ENCODE measurements around the gene R3HDM2.
A peak's percentile ranks its signal among the peaks of the same experiment; 100 is the strongest.

The R3HDM2 gene

DNA sequence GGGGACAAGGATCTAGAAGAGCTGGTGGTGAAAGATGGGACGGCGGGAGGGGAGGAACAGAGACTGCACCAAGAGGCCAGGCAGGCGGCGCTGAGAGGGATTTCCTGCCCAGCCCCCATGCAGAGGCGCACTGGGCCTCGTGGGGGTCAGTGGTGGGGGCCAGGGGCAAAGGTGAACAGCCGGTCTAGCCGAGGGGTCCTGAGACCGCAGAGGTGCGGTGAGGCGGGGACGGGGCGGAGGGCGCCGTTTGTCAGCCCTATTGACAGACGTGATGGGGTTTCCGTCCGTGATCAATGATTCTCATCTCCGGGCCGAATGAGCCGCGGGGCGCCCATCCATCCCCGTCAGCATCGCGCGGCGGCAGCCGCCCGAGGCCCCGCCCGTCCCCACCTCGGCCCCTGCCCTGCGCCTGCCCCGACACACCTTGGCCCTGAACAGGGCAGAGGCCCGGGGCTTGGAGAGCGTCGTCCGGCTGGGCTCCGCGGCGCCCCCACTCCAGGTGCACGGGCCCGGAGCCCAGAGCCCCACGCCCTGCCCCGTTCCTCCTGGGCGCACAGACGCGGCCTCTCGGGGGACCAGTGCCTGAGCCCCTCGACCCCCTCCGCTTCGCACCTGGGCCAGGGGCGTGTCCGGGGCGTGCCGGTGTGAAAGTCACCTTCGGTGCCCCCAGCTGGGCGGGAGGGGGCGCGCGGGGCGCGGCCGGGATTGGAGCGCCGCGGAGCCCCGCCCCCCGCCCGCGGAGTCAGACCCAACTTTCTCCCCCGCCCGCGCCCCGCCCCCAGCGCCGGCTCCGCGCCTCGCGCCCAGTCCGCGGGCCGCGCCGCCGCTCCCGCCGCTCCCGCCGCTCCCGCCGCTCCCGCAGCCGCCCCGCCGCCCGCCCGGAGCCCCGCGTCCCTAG, 214.6 kb downstream of the R3HDM2 start, which contains the start of gene NXPH4:
TSS of gene NXPH4 (plus strand) at position 781 of the 898 bp plus-strand sequence. CDS start 176 bp downstream, outside the sequence.
- peak; percentile 38 for DNase-seq (ENCODE audit: low read depth)

GRCh38 chr12:57215668-57216013, 215.2 kb downstream of the R3HDM2 start:
- DNase-seq (ENCODE audit: low read depth) = no peak

GRCh38 chr12:57215065-57215464, 215.8 kb downstream of the R3HDM2 start:
- DNase-seq (ENCODE audit: low read depth) = no peak

GRCh38 chr12:57214398-57214781, 216.5 kb downstream of the R3HDM2 start:
- DNase-seq (ENCODE audit: low read depth) = peak; percentile 59

DNA sequence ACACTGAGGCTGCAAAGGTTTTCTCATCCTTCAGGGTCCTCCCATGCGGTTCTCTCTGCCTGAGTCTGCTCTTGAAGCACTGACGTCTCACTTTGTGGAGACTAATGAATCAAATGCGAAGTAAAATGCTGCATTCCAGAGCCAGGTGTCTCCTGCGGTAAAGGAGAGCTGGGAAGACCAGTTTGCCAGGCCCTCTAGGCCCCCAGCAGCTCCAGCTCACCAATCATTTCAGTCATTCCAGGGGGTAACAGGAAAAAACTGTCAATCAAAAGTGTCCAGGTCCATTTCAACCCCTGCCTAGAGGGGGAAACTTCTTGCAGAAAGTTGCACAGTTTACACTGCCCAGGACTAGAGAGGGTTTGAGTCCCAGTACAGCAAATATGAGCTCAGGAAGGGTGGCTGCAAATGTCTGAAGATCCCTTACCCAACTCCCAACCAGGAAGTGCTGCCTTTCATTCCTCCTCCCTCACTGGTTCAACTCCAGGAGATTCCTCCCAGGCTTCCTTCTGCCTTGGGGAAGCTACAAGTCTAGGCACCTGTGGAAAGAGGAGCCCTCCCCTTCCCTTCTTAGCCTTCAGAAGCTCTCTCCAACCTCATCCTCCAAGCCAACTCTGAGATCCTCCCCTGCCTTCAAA, 217.0 kb downstream of the R3HDM2 start:
- DNase-seq (ENCODE audit: low read depth) = no peak

DNA sequence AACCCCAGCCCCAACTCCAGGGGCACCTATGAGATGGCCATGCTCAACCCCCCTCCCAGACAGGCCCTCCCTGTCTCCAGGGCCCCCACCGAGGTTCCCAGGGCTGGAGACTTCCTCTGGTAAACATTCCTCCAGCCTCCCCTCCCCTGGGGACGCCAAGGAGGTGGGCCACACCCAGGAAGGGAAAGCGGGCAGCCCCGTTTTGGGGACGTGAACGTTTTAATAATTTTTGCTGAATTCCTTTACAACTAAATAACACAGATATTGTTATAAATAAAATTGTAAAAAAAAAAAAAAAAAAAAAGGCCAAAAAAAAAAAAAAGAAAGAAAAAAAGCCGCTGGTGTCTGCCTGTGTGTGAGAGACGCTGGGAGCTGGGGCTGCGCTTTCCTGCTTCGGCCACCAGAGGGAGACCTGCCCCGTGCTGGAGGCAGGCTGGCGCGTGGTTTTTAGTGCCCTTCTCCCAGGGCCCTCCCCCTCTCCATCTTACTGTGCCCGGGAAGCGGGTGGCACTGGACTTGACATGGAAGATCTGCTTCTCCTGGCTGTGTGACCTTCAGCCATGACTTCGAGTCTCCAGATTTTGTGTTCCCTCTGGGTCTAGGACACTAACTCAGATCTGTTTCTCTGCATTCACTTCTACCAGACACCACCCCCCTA, 217.7 kb downstream of the R3HDM2 start:
- peak; percentile 76 for DNase-seq (ENCODE audit: low read depth)

- no peak for DNase-seq (ENCODE audit: low read depth)
Measured at GRCh38 chr12:57212701-57213057, 218.2 kb downstream of the R3HDM2 start.

DNA sequence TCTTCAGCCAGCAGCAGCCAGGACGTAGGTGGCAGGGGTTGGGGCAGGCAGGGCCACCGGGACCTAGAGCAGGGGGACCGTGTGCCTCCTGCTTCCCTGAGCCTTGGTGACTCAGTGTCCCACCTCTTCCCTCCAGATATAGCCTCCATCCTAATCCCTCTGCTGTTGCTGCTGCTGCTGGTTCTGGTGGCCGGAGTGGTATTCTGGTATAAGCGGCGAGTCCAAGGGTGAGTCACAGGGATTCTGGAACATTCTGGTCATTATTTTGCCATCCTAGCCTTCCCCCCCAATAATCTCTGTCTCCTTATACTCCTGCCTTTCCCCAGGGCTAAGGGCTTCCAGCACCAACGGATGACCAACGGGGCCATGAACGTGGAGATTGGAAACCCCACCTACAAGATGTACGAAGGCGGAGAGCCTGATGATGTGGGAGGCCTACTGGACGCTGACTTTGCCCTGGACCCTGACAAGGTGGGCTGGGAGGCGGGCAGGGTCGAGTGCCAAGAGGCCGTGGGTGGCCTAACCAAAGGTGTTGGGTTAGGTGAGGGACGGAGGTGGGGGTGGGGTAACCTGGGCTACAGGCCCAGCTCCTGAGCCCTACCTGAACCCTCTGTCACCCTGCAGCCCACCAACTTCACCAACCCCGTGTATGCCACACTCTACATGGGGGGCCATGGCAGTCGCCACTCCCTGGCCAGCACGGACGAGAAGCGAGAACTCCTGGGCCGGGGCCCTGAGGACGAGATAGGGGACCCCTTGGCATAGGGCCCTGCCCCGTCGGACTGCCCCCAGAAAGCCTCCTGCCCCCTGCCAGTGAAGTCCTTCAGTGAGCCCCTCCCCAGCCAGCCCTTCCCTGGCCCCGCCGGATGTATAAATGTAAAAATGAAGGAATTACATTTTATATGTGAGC, 218.8 kb downstream of the R3HDM2 start:
- DNase-seq (ENCODE audit: low read depth) = no peak

GRCh38 chr12:57210926-57211692, 219.7 kb downstream of the R3HDM2 start:
- no peak for DNase-seq (ENCODE audit: low read depth)

GRCh38 chr12:57210461-57210860, 220.4 kb downstream of the R3HDM2 start:
- DNase-seq (ENCODE audit: low read depth) = no peak

DNA sequence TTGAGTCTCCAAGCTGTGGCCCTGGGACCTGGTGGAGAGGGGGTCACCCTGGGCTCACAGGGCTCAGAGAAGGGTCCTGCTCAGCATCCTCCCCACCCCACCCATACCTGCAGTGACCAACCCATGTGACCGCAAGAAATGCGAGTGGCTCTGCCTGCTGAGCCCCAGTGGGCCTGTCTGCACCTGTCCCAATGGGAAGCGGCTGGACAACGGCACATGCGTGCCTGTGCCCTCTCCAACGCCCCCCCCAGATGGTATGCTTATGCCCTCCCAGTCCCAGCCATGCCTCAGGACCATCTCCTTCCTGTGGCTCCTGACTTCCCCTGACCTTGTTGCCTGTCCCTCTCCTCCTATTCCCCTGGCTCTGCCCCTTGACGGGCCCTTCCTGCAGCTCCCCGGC, 220.9 kb downstream of the R3HDM2 start:
- no peak for DNase-seq (ENCODE audit: low read depth)

- DNase-seq (ENCODE audit: low read depth) = no peak
Measured at GRCh38 chr12:57208631-57209282, 222.1 kb downstream of the R3HDM2 start.

- no peak for DNase-seq (ENCODE audit: low read depth)
Measured at GRCh38 chr12:57207731-57208630, 222.9 kb downstream of the R3HDM2 start.

DNA sequence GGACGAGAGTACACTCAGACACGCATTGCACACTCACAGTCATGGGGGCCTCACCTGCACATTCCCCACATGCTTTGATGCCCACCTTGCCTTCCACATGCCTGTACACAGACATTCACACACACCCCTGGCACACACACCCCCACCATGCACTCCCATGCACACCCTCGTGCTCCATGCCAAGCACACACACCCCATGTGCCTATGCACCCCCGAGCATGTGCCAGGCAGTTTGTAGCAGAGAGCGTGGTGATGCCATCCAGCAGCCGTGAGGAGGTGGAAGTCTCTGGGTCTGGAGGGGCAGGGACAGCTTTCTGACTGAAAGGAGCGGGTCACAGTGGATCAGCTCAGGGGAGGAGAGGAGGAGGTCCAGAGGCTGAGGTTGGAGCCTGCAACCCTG, 224.9 kb downstream of the R3HDM2 start:
- DNase-seq (ENCODE audit: low read depth) = no peak

- DNase-seq (ENCODE audit: low read depth) = no peak
Measured at GRCh38 chr12:57205186-57205585, 225.7 kb downstream of the R3HDM2 start.

- no peak for DNase-seq (ENCODE audit: low read depth)
Measured at GRCh38 chr12:57204454-57204853, 226.4 kb downstream of the R3HDM2 start.

GRCh38 chr12:57203791-57204190, 227.1 kb downstream of the R3HDM2 start:
- DNase-seq (ENCODE audit: low read depth) = no peak

Data from T follicular helper cell (primary cell).